GM18508 (cell line): Measurements from ENCODE around the gene MAN2B1.
"Not testable (repeated sequence)": the region's sequence is repeated elsewhere in the genome, so short reads cannot be mapped to it uniquely, and the experiment has no call there.

Experiments used
- ATAC-seq: cut with Tn5 transposase; IDR thresholded peaks from one replicate; pipeline ENCODE4 v1.9.1; 2021; ENCODE audit warnings: moderate number of reproducible peaks; ENCODE audit not compliant: insufficient read depth, unreplicated experiment

MAN2B1 gene

GRCh38 chr19:12689581-12690216, 23.2 kb upstream of the MAN2B1 start:
- ATAC-seq: no peak

DNA sequence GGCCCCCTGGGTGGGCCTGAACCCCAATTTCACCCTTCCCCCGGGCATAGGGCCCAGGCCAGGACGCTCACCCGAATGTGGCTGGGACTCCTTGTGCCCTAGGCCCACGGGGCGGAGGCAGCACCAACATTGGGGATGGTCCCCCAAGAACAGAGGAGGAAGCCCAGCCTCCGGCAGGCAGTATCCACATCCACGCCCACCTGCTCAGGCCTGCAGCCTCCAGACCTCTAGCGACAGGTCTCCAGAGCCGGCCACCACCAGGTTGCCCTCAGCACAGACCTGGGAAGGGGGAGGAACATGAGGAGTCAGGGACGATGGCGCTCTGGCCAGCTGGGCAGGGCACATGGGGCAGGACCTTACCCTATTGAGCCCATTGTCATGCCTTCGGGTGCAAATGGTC, 22.5 kb upstream of the MAN2B1 start:
- no peak for ATAC-seq

DNA sequence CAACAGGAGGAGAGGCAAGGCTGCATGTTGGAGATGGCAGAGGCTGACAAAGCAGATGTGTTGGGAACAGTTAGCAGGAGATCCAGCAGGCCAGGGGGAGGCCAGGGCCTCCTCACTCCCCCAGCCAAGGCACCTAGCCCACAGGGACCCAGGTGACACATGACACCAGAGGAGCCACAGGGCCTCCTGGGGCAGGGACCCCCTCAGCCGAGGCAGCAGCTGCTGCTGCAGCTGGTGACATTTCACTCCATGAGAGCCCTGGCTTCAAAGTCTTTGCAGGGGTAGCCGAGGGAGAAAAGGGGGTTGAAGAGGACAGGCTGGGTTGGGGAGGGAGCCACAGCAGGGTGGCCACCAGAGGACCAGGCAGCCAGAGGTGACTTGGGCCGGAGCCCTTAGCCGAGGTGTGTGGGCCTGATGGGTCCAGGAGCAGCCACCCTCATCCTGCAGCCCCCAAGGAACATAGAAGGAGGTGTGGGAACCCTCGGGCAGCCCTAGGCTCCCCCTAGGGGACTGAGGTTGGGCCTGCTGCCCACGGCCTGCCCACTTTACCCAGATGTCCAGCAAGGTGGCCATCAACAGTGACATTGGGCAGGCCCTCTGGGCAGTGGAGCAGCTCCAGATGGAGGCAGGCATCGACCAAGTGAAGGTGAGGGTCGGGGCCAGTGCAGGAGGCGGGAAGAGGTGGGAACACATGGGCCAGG, 21.1 kb upstream of the MAN2B1 start, which contains the start of gene GNG14:
Gene GNG14 (plus strand): TSS at position 503 of the 701 bp plus-strand sequence. CDS start 51 bp downstream, at position 554.
- ATAC-seq: no peak

DNA sequence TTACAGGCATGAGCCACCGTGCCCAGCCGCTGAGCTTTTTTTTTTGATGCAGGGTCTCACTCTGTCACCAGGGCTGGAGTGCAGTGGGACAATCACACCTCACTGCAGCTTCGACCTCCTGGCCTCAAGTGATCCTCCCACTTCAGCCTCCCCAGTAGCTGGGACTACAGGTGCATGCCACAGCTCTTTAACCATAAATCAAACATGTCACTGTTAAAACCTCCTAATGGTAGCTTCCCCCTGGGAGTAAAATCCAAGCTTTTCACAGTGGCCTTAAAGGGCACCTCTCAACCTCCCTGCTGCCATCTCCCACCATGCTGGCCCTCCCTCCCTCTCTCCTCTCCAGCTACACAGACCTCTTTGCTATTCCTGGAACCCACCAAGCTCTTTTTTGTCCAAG, 19.3 kb upstream of the MAN2B1 start:
- ATAC-seq: no peak

DNA sequence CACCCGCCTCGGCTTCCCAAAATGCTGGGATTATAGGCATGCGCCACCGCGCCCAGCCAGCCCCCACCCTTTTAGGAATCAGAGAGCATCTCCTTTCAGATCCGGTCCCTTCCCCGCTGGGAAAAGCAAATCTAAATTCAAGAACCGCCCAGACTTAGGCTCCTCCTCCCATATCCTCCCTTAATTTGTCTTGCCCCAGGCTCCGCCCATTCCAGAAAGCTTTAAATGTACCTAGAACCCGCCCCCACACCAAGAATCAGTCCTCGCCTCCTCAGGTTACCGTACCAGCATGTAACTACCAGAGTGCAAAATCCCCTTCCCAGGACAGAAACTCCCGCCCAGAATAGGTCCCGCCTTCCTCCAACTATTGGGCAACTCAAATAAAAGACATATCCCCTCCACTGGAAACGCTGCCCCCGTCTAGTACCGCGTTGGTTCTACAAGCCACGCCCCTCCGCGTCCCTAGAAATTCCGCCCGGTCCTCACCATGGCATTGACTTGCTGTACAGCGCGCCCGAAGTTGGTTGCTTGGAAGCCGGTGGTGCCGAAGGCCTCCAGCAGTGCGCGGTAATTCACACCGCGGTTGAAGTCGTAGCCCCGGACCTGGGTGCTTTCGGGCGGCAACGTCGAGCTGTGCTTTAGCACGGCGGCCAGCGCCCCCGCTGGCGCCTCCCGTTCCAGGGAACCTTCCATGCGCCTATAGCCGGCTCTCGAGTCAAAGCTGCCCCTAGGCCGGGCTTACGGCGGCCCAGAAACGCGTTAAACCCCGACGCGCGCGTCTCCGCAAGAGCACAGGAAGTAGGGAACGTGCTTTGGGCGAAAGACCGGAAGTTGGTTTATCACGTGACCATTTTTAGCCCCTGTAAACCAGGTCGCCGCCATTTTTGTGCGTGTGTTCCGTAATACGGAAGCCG, 14.8 kb upstream of the MAN2B1 start, which contains the start of gene DHPS:
Gene DHPS (minus strand): TSS at position 807 of the 914 bp plus-strand sequence. CDS start 114 bp downstream, at position 693.
- ATAC-seq: no peak

DNA sequence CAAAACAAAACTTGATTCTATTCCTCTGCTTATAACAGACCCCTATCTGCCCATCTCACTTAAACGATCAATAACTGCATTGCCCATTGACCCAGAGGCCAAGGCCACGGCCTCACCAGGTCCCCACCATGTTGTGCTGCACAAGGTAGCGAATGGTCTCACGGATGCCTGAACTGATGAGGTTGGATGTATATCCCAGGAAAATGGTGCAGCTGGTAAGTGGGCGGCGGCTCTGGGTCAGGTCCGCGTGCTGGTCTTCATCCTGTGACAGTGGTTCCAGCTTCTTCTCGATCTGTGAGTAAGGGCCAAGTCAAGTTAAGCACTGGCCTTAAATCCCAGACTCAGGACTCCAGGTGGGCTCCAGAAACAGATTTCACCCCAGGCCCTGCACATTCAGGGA, 13.5 kb upstream of the MAN2B1 start:
- ATAC-seq: no peak

DNA sequence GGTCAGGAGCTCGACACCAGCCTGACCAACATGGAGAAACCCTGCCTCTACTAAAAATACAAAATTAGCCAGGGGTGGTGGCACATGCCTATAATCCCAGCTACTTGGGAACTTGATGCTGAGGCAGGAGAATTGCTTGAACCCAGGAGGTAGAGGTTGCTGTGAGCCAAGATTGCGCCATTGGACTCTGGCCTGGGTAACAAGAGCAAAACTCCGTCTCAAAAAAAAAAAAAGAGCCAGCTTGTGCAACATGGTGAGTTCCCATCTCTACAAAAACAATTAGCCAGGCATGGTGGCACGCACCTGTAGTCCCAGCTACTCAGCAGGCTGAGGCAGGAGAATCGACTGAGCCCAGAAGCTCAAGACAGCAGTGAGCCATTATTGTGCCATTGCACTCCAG, 11.5 kb upstream of the MAN2B1 start:
- ATAC-seq: not testable (repeated sequence)

DNA sequence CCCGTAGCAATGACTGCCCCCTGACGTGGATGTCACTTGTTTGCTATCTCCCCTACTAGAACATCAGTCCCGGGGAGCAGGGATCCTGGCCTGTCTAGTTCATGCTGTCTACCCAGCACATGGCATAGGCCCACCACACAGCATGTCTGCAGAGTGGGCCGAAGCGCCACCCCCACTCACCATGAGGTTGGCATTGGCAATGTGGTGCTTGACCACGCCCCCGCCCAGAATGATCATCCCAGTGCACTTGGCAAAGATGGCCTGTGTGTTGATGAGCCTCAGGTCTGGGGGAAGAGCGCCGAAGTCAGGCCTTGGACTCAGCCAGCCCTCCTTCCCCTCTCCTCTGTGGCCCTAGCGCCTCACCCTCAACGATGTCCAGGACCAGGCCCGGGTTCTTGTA, 10.4 kb upstream of the MAN2B1 start:
- ATAC-seq: no peak

GRCh38 chr19:12676384-12676792, 9.8 kb upstream of the MAN2B1 start:
- ATAC-seq: no peak

GRCh38 chr19:12675940-12676339, 9.4 kb upstream of the MAN2B1 start:
- ATAC-seq: no peak

DNA sequence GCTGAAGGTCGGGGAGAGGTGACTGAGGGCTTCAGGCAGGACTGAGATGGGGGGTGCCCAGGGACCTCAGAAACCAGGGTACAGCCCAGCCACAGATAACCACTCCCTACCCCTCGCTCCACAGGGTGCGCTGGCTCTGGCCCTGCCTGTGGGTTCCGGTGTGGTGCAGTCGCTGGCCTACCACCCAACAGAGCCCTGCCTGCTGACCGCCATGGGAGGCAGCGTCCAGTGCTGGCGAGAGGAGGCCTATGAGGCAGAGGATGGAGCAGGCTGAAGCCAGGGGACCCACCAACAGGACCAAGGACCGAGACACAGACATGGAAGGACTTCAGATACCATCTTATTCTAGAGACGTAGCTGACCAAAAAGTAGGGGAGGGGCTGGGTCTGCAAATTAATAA, 8.9 kb upstream of the MAN2B1 start:
- no peak for ATAC-seq

DNA sequence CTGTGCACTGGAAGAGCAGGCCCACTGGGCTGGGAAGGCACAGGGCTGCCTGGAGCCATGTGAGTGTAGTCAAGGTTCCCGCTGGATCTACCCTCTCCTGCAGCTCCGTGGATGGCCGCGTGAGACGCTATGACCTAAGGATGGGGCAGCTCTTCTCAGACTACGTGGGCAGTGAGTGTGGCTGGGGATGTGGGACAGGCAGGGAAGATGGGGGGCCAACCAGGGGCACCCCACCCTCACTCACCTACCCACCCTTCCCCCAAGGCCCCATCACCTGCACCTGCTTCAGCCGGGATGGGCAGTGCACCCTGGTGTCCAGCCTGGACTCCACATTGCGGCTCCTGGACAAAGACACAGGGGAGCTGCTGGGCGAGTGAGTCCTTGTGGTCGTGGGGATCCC, 6.2 kb upstream of the MAN2B1 start:
- no peak for ATAC-seq

DNA sequence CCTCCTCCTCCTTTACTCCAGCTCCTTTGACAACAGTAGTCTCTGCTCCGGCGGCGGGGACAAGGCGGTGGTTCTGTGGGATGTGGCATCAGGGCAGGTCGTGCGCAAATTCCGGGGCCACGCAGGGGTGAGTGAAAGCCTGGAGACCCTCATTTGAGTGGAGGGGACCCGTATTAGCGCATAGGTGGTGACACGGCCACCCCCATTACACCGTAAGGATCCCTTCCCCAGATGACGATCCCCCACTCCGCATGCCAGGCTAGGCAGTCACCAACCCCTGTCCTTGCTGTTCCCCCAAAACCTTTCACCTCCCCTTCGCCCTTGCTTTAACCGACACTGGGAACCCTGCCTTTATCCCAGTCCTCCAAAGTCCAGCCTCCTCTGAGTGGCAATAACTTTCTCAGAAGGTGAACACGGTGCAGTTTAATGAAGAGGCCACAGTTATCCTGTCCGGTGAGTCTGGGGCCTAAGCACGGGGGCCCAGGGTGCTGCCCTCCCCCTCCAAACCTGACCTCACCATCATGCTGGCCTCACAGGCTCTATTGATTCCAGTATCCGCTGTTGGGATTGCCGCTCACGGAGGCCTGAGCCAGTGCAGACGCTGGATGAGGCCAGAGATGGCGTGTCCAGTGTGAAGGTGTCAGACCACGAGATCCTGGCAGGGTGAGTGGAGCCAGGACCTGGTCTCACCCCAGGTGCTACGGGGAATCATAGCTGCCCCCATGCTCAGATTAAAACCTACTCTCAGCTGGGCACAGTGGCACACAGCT, 3.8 kb upstream of the MAN2B1 start:
- no peak for ATAC-seq

- ATAC-seq: no peak
Observed at GRCh38 chr19:12669270-12670158, 3.0 kb upstream of the MAN2B1 start.

DNA sequence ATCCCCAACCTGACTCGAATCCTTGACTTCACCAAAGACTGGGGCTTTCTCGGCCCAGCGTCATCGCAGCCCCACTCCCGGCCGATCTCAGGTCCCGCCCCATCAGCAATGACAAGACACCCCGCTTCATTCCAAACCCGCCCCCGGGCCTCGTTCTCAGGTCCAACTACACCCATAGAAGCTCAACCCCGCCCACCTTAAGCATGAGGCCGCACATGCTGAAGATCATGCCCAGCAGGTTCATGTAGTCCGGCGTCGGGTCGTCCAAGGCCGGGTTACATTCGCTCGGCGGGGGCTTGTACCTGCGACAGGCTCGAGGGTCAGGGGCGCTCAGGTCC, 2.4 kb upstream of the MAN2B1 start:
- no peak for ATAC-seq

DNA sequence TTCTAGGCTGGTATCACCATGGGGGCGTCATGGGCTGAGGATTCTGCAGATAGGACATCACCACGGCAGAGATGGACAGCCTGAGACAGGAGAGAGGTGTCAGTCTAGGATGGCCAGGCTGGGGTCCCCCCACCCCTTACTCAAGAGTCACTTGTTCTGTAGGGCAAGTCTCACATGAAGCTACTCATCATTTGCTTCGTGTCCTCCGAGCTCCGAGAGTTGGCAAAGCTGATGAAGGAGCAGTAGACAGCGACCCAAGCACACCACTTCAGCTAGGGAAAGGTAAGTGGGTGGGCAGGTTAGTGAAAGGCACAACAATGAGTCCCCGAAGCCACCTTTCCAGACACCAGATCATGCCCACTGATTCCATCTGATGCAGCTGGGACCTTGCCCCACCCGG, 1.8 kb upstream of the MAN2B1 start:
- no peak for ATAC-seq

GRCh38 chr19:12667731-12668302, 1.3 kb upstream of the MAN2B1 start:
- no peak for ATAC-seq

GRCh38 chr19:12665671-12666264, 774 bp downstream of the MAN2B1 start:
- no peak for ATAC-seq

GRCh38 chr19:12665281-12665573, 1.3 kb downstream of the MAN2B1 start:
- ATAC-seq: no peak
